ENCODE results near the gene EIF2AK3. TPM values are rescaled to one million over a fixed set of nuclear protein-coding genes. Genes with fewer than 3 reads are reported as not detected.
"Not testable (repeated sequence)": the region's sequence is repeated elsewhere in the genome, so short reads cannot be mapped to it uniquely, and the experiment has no call there.

EIF2AK3 gene
- total RNA-seq, 1 donor: 25.9 TPM

DNA sequence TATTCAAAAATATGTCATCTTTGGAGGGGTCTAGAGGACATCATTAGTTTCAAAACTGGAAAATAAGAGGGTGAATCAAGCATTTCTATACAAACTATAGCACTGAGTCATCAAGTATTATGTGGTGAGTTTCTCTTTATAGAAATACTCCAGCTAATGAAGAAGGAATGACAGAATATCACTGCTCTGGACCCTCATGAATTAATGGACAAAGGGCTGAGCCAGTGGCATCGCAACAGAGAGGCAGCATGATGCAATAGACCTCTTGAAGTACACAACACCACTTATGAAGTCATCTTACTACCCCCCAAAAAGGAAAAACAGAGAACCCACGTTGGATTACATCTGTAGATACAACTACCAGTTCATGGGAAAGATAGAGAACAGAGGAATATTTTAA lies 27.4 kb upstream of the EIF2AK3 start:
- no peak for DNase-seq (ENCODE audit: low read depth)
- TF ChIP-seq, protein P1, sequence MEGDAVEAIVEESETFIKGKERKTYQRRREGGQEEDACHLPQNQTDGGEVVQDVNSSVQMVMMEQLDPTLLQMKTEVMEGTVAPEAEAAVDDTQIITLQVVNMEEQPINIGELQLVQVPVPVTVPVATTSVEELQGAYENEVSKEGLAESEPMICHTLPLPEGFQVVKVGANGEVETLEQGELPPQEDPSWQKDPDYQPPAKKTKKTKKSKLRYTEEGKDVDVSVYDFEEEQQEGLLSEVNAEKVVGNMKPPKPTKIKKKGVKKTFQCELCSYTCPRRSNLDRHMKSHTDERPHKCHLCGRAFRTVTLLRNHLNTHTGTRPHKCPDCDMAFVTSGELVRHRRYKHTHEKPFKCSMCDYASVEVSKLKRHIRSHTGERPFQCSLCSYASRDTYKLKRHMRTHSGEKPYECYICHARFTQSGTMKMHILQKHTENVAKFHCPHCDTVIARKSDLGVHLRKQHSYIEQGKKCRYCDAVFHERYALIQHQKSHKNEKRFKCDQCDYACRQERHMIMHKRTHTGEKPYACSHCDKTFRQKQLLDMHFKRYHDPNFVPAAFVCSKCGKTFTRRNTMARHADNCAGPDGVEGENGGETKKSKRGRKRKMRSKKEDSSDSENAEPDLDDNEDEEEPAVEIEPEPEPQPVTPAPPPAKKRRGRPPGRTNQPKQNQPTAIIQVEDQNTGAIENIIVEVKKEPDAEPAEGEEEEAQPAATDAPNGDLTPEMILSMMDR (IDR thresholded peaks at IDR 0.05; ENCODE audit: insufficient read depth, low read depth, low read length): no peak
- H3K4me3 ChIP-seq (ENCODE audit: low read depth, low read length): no peak overlapping the region

DNA sequence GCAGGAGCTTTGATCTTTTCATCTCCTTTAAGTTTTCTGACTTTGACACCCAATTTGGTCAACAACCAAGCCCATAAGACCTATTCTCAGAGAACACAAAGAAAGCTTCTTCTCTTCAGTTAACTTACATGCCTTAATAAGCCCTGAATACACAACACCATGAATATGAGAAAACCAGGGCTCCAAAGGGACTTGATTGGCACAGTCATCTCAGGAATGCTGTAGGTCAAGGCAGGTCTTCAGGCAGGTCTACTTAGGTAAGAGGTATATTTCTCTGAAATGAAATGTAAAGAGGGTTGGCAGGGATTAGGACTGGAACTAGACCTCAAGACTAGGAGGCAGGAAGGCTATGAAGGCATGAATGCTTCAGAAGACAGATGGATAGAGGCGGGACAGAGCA lies 24.4 kb upstream of the EIF2AK3 start:
- DNase-seq (ENCODE audit: low read depth): no peak
- TF ChIP-seq, protein P1 (IDR thresholded peaks at IDR 0.05; ENCODE audit: insufficient read depth, low read depth, low read length): no peak
- H3K4me3 ChIP-seq (ENCODE audit: low read depth, low read length): no peak overlapping the region

DNA sequence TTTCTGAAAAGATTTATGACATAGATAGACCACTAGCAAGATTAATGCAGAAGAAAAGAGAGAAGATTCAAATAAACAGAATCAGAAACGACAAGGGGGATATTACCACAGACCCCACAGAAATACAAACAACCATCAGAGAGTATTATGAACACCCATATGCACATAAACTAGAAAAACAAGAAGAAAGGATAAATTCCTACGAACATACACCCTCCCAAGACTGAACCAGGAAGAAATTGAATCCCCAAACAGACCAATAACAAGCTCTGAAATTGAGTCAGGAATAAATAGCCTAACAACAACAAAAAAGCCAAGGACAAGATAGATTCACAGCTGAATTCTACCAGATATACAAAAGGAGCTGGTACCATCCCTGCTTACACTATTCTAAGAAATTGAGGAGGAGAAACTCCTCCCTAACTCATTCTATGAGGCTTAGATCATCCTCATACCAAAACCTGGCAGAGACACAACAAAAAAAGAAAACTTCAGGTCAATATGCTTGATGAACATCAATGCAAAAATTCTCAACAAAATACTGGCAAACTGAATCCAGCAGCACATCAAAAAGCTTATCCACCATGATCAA lies 18.1 kb upstream of the EIF2AK3 start:
- not testable (repeated sequence) for DNase-seq (ENCODE audit: low read depth); H3K4me3 ChIP-seq (ENCODE audit: low read depth, low read length)

DNA sequence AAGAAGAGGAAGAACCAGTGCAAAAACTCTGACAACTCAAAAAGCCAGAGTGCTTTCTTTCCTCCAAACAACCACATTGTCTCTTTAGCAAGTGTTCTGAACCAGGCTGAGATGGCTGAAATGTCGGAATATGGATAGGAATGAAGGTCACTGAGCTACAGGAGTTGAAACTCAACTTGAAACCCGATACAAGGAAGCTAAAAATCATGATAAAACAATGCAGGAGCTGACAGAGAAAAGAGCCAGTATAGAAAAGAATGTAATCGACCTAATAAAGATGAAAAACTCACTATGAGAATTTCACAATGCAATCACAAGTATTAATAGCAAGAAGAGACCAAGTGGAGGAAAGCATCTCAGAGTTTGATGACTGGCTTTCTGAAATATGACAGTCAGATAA lies 15.0 kb upstream of the EIF2AK3 start:
- TF ChIP-seq, protein P1 (IDR thresholded peaks at IDR 0.05; ENCODE audit: insufficient read depth, low read depth, low read length): no peak
- DNase-seq (ENCODE audit: low read depth): peak; percentile 64
- H3K4me3 ChIP-seq (ENCODE audit: low read depth, low read length): no peak overlapping the region

DNA sequence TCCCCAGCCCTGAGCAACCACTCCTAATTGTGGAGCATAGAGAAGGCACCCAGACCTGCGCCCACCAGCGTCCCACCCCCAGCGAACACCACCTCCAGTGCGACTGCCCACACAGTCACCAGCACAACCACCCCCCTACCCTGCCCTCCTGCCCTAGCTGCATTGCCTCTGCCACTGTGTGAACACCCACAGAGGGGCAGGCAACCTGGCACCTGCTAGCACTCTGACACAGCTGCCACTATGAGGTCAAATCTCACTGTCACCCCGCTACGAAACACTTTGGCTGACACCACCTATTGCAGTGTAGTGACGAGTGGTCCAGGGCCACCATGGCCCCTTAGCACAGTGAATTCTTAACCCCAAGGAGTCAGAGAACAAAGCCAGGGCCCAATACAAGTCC lies 14.1 kb upstream of the EIF2AK3 start:
- no peak overlapping the region for H3K4me3 ChIP-seq (ENCODE audit: low read depth, low read length)
- TF ChIP-seq, protein P1 (IDR thresholded peaks at IDR 0.05; ENCODE audit: insufficient read depth, low read depth, low read length): no peak
- no peak for DNase-seq (ENCODE audit: low read depth)

DNA sequence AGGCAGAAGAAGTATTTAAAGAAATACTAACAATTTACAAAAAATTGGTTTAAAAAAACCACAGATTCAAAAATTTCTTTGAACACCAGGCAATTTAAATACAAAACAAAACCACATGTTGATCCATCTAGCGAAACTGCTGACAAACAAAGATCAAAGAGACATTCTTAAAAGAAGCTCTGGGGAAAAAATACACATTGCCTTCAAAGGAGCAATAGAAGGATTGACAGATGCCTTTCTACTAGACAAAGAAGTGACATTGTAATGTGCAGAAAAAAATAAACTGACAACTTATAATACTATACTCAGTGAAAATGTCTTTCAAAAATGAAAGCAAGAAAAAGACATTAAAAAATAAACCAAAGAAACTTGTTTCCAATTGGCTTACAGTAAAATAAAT lies 12.6 kb upstream of the EIF2AK3 start:
- DNase-seq (ENCODE audit: low read depth): no peak
- no peak overlapping the region for H3K4me3 ChIP-seq (ENCODE audit: low read depth, low read length)
- TF ChIP-seq, protein P1 (IDR thresholded peaks at IDR 0.05; ENCODE audit: insufficient read depth, low read depth, low read length): no peak

DNA sequence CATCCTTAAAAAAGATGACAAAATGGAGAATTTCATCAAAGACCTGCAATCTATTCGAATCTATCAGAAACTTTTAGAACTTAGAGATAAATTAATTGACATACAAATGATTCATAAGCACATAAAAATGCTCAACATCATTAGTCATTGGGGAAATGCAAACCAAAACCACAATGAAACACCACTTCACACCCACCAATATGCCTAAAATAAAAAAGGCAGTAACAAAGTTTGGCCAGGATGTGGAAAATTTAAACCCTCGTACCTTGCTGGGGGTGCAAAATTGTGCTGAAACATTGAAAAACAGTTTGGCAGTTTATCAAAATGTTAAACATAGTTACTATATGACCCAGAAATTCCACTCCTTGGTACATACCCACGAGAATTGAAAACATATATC lies 11.5 kb upstream of the EIF2AK3 start:
- TF ChIP-seq, protein P1 (IDR thresholded peaks at IDR 0.05; ENCODE audit: insufficient read depth, low read depth, low read length): no peak
- no peak overlapping the region for H3K4me3 ChIP-seq (ENCODE audit: low read depth, low read length)
- DNase-seq (ENCODE audit: low read depth): no peak

Measured in fibroblast of villous mesenchyme (primary cell).